ENCODE data around the gene LRCH1. TPM values are rescaled to one million over a fixed set of nuclear protein-coding genes. Genes with fewer than 3 reads are reported as not detected.

The LRCH1 gene
- total and polyA plus RNA-seq, 2 of the 13 experiments (the other 11 are each of a cell fraction or from before 2014, with no cell fraction given), result 4.1 to 12.6 TPM

- TF ChIP-seq ZNF512B (CRISPR knock-in tag; IDR thresholded peaks at IDR 0.05; ENCODE audit: borderline replicate concordance), result no peak
- TF ChIP-seq PAWR (CRISPR knock-in tag; IDR thresholded peaks at IDR 0.05; ENCODE audit: borderline replicate concordance), result no peak
- no peak for TF ChIP-seq ZNF660 (CRISPR knock-in tag; IDR thresholded peaks at IDR 0.05; ENCODE audit: borderline replicate concordance, low read depth)
- TF ChIP-seq, protein P1, sequence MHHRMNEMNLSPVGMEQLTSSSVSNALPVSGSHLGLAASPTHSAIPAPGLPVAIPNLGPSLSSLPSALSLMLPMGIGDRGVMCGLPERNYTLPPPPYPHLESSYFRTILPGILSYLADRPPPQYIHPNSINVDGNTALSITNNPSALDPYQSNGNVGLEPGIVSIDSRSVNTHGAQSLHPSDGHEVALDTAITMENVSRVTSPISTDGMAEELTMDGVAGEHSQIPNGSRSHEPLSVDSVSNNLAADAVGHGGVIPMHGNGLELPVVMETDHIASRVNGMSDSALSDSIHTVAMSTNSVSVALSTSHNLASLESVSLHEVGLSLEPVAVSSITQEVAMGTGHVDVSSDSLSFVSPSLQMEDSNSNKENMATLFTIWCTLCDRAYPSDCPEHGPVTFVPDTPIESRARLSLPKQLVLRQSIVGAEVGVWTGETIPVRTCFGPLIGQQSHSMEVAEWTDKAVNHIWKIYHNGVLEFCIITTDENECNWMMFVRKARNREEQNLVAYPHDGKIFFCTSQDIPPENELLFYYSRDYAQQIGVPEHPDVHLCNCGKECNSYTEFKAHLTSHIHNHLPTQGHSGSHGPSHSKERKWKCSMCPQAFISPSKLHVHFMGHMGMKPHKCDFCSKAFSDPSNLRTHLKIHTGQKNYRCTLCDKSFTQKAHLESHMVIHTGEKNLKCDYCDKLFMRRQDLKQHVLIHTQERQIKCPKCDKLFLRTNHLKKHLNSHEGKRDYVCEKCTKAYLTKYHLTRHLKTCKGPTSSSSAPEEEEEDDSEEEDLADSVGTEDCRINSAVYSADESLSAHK (CRISPR knock-in tag; IDR thresholded peaks at IDR 0.05; ENCODE audit: borderline replicate concordance), result no peak
- no peak for TF ChIP-seq ZNF446 (CRISPR knock-in tag; IDR thresholded peaks at IDR 0.05)
- TF ChIP-seq, protein P2, sequence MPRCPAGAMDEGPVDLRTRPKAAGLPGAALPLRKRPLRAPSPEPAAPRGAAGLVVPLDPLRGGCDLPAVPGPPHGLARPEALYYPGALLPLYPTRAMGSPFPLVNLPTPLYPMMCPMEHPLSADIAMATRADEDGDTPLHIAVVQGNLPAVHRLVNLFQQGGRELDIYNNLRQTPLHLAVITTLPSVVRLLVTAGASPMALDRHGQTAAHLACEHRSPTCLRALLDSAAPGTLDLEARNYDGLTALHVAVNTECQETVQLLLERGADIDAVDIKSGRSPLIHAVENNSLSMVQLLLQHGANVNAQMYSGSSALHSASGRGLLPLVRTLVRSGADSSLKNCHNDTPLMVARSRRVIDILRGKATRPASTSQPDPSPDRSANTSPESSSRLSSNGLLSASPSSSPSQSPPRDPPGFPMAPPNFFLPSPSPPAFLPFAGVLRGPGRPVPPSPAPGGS (CRISPR knock-in tag; IDR thresholded peaks at IDR 0.05), result no peak
- no peak for TF ChIP-seq ZFP1 (CRISPR knock-in tag; IDR thresholded peaks at IDR 0.05)
- peak; percentile 89 for TF ChIP-seq HNRNPLL (IDR thresholded peaks at IDR 0.05; ENCODE audit: low read depth, low read length, poor library complexity, severe bottlenecking)
- no peak for TF ChIP-seq HMGA1 (CRISPR knock-in tag; conservative IDR thresholded peaks at IDR 0.05)
- no peak for TF ChIP-seq TBP (CRISPR knock-in tag; IDR thresholded peaks at IDR 0.05)
- TF ChIP-seq, protein P3, sequence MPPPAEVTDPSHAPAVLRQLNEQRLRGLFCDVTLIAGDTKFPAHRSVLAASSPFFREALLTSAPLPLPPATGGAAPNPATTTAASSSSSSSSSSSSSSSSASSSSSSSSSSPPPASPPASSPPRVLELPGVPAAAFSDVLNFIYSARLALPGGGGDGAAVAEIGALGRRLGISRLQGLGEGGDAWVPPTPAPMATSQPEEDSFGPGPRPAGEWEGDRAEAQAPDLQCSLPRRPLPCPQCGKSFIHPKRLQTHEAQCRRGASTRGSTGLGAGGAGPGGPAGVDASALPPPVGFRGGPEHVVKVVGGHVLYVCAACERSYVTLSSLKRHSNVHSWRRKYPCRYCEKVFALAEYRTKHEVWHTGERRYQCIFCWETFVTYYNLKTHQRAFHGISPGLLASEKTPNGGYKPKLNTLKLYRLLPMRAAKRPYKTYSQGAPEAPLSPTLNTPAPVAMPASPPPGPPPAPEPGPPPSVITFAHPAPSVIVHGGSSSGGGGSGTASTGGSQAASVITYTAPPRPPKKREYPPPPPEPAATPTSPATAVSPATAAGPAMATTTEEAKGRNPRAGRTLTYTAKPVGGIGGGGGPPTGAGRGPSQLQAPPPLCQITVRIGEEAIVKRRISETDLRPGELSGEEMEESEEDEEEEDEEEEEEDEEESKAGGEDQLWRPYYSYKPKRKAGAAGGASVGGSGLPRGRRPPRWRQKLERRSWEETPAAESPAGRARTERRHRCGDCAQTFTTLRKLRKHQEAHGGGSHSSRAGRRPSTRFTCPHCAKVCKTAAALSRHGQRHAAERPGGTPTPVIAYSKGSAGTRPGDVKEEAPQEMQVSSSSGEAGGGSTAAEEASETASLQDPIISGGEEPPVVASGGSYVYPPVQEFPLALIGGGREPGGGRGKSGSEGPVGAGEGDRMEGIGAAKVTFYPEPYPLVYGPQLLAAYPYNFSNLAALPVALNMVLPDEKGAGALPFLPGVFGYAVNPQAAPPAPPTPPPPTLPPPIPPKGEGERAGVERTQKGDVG (CRISPR knock-in tag; IDR thresholded peaks at IDR 0.05; ENCODE audit: borderline replicate concordance), result no peak
- TF ChIP-seq ATF5 (CRISPR knock-in tag; IDR thresholded peaks at IDR 0.05; ENCODE audit: low read depth), result no peak
- no peak for TF ChIP-seq TRIM24 (CRISPR knock-in tag; IDR thresholded peaks at IDR 0.05)
- TF ChIP-seq RFX1 (IDR thresholded peaks at IDR 0.05), result no peak
- no peak for TF ChIP-seq ZNF18 (CRISPR knock-in tag; IDR thresholded peaks at IDR 0.05; ENCODE audit: insufficient replicate concordance)
- TF ChIP-seq CHCHD3 (CRISPR knock-in tag; IDR thresholded peaks at IDR 0.05), result no peak
- no peak for TF ChIP-seq ZNF563 (CRISPR knock-in tag; IDR thresholded peaks at IDR 0.05)
These were observed at the start of gene LRCH1 (continued) for GRCh38 chr13:46552889-46553520.

Measured in HepG2 (cell line).